Neural progenitor cell (in vitro differentiated cells): ENCODE data around the gene KRTAP5-5.

ENCODE experiments used
- EZH2 ChIP-seq: fragments of 200-600 bp; sonication (generic); IDR thresholded peaks from 2 replicates; pipeline ENCODE4 v1.6.1; 2017; ENCODE audit warnings: antibody characterized with exemption, mild to moderate bottlenecking, moderate library complexity
- EZH2phosphoT487 ChIP-seq: fragments of 200-600 bp; sonication (generic); IDR thresholded peaks from 2 replicates; pipeline ENCODE4 v1.6.1; 2017; ENCODE audit warnings: antibody characterized with exemption
- TF ChIP-seq, protein P1 (sequence below): fragments of 200-600 bp; sonication (generic); IDR thresholded peaks from 2 replicates; pipeline ENCODE4 v1.5.1; 2017; ENCODE audit warnings: antibody characterized with exemption, mild to moderate bottlenecking

DNA sequence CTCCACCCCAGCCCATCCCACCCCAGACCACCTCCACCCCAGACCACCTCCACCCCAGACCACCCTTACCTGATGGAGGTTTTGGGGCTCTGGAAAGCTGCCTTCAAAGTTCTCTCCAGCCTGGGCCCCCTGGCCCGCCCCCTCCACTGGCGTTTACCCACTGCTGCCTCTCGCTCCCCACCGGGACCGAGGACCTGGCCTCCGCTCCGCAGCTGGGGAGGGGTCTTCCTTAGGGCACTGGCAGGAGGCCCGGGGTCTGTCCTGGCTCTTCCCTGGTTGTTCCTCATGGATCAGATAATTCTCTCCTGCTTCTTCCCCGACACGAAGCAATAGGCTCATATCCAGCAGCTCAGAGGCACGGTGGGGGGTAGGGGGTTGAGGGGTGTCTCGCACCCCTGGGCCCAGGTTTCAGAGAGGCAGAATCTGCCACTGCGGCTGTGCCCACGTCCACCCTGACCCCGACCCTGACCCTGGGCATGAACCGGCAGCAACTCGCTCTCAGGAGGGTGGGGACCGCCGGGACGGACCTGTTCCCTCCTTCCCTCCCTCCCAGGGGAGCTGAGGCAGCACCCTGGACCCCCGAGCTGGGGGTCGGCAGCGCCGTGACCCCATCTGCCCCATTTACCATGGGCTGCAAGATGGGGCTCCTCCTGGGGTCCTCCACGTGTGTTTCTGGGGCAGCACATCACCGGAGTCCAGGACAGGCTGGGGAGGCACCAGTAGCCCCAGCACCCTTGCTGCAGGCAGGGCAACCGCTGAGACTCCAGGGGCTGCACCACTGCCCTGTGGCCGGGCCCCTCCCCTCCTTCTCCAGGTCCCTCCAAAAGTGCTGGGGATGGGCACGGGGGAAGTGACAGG is 12.9 kb downstream of the KRTAP5-5 start:
- TF ChIP-seq EZH2 (no peak), EZH2phosphoT487 (no peak)
- TF ChIP-seq, protein P1, sequence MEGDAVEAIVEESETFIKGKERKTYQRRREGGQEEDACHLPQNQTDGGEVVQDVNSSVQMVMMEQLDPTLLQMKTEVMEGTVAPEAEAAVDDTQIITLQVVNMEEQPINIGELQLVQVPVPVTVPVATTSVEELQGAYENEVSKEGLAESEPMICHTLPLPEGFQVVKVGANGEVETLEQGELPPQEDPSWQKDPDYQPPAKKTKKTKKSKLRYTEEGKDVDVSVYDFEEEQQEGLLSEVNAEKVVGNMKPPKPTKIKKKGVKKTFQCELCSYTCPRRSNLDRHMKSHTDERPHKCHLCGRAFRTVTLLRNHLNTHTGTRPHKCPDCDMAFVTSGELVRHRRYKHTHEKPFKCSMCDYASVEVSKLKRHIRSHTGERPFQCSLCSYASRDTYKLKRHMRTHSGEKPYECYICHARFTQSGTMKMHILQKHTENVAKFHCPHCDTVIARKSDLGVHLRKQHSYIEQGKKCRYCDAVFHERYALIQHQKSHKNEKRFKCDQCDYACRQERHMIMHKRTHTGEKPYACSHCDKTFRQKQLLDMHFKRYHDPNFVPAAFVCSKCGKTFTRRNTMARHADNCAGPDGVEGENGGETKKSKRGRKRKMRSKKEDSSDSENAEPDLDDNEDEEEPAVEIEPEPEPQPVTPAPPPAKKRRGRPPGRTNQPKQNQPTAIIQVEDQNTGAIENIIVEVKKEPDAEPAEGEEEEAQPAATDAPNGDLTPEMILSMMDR = no peak
